Peyer's patch (tissue), 4 donors: Measurements from ENCODE around the gene SHISA5. TPM values are rescaled to one million over a fixed set of nuclear protein-coding genes. Genes with fewer than 3 reads are reported as not detected.
"Not testable (repeated sequence)": the region's sequence is repeated elsewhere in the genome, so short reads cannot be mapped to it uniquely, and the experiment has no call there.

Experiments used
- DNase-seq, 3 donors: peaks; one replicate each; pipeline ENCODE4 v3.0.0-alpha.2; 2017 to 2019
- H3K27ac ChIP-seq, 4 donors: fragments of 200-600 bp; sonication (generic); one replicate each; pipeline ENCODE4 v1.5.1; 2016 to 2019
- H3K27me3 ChIP-seq, 2 donors: fragments of 200-600 bp; sonication (generic); one replicate each; pipeline ENCODE4 v1.5.1; 2019
- H3K36me3 ChIP-seq, 3 donors: fragments of 200-600 bp; sonication (generic); one replicate each; pipeline ENCODE4 v1.5.1; 2016 to 2019
- H3K4me1 ChIP-seq, 4 donors: fragments of 200-600 bp; sonication (generic); one replicate each; pipeline ENCODE4 v1.5.1; 2016 to 2019
- H3K4me3 ChIP-seq, 4 donors: fragments of 200-600 bp; sonication (generic); 1 replicate in 3 of 4; 2 replicates in 1 of 4; pipeline ENCODE4 v1.5.1; 2016 to 2019; ENCODE audit warnings: mild to moderate bottlenecking in 1 of 4
- H3K9me3 ChIP-seq, 4 donors: fragments of 200-600 bp; sonication (generic); one replicate each; pipeline ENCODE4 v1.5.1; 2016 to 2019; ENCODE audit warnings: mild to moderate bottlenecking in 1 of 4
- POLR2A ChIP-seq, 2 donors: fragments of 450-650 bp; IDR thresholded peaks; one replicate each; pipeline ENCODE4 v1.5.1; 2017; ENCODE audit warnings: antibody characterized with exemption in 2 of 2, mild to moderate bottlenecking in 2 of 2, moderate library complexity in 2 of 2
- total RNA-seq, 4 donors: library from RNA; depleted of rRNA; stranded (reverse); fragments of >200 nt; gene quantifications; one replicate each; pipeline ENCODE4 v1.1.0, GENCODE V29; 2016
- TF ChIP-seq, protein P1 (sequence below), 6 experiments: fragments of 450-650 bp in 4 of 6; fragments of 200-600 bp in 2 of 6; sonication (generic) in 1 of 6; IDR thresholded peaks; one replicate each; pipeline ENCODE4 v1.5.1; 2017 to 2019; ENCODE audit warnings: antibody characterized with exemption in 6 of 6, mild to moderate bottlenecking in 3 of 6, moderate library complexity in 1 of 6

Gene SHISA5
- total RNA-seq, 4 donors from 2014 or later: 60.2 to 149 (median 110) TPM

DNA sequence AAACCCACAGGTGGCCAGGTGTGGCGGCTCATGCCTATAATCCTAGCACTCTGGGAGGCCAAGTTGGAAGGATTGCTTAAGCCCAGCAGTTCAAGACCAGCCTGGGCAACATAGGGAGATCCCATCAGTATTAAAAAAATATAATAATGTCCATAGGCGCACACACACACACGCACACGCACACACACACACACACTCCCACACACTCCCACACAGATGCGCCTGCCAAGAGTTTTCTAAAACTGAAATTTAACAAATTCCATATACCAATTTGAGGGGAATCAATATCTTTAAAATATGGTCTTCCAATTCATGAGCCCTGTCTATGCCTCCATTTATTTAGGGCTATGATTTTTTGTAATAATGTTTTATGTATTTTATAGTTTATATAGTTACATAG, 17.0 kb downstream of the SHISA5 start:
- Histone ChIP-seq H3K27me3 (no peaks in the 10 kb centered on the region), H3K9me3 (no peaks in the 10 kb centered on the region), H3K36me3 (no peaks in the 10 kb centered on the region), H3K27ac (no peak overlapping the region), H3K4me3 (no peak overlapping the region), H3K4me1 (no peaks in the 10 kb centered on the region)
- no peak for TF ChIP-seq POLR2A (IDR thresholded peaks at IDR 0.05)
- TF ChIP-seq, protein P1, sequence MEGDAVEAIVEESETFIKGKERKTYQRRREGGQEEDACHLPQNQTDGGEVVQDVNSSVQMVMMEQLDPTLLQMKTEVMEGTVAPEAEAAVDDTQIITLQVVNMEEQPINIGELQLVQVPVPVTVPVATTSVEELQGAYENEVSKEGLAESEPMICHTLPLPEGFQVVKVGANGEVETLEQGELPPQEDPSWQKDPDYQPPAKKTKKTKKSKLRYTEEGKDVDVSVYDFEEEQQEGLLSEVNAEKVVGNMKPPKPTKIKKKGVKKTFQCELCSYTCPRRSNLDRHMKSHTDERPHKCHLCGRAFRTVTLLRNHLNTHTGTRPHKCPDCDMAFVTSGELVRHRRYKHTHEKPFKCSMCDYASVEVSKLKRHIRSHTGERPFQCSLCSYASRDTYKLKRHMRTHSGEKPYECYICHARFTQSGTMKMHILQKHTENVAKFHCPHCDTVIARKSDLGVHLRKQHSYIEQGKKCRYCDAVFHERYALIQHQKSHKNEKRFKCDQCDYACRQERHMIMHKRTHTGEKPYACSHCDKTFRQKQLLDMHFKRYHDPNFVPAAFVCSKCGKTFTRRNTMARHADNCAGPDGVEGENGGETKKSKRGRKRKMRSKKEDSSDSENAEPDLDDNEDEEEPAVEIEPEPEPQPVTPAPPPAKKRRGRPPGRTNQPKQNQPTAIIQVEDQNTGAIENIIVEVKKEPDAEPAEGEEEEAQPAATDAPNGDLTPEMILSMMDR (IDR thresholded peaks at IDR 0.05): no peak
- DNase-seq: no peak

DNA sequence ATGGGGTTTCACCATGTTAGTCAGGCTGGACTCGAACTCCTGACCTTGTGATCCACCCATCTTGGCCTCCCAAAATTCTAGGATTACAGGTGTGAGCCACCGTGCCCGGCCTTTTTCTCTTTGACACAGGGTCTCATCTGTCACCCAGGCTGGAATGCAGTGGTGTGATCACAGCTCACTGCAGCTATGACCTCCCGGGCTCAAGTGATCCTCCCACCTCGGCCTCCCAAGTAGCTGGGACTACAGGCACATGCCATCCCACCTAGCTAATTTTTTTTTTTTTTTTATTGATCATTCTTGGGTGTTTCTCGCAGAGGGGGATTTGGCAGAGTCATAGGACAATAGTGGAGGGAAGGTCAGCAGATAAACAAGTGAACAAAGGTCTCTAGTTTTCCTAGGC, 21.2 kb downstream of the SHISA5 start:
- H3K27ac ChIP-seq, H3K4me3 ChIP-seq, H3K27me3 ChIP-seq, H3K9me3 ChIP-seq, H3K4me1 ChIP-seq, H3K36me3 ChIP-seq, DNase-seq: not testable (repeated sequence)

DNA sequence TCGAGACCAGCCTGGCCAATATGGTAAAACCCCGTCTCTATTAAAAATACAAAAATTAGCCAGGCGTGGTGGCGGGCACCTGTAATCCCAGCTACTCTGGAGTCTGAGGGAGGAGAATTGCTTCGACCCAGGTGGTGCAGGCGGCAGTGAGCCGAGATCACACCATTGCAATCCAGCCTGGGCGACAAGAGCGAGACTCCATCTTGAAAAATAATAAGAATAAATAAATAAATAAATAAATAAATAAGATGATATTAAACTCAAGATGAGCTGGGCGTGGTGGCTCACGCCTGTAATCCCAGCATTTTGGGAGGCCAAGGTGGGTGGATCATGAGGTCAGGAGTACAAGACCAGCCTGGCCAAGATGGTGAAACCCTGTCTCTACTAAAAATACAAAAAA, 23.1 kb downstream of the SHISA5 start:
- H3K9me3 ChIP-seq, H3K4me1 ChIP-seq, H3K4me3 ChIP-seq, DNase-seq, H3K27ac ChIP-seq, H3K36me3 ChIP-seq, H3K27me3 ChIP-seq: not testable (repeated sequence)

DNA sequence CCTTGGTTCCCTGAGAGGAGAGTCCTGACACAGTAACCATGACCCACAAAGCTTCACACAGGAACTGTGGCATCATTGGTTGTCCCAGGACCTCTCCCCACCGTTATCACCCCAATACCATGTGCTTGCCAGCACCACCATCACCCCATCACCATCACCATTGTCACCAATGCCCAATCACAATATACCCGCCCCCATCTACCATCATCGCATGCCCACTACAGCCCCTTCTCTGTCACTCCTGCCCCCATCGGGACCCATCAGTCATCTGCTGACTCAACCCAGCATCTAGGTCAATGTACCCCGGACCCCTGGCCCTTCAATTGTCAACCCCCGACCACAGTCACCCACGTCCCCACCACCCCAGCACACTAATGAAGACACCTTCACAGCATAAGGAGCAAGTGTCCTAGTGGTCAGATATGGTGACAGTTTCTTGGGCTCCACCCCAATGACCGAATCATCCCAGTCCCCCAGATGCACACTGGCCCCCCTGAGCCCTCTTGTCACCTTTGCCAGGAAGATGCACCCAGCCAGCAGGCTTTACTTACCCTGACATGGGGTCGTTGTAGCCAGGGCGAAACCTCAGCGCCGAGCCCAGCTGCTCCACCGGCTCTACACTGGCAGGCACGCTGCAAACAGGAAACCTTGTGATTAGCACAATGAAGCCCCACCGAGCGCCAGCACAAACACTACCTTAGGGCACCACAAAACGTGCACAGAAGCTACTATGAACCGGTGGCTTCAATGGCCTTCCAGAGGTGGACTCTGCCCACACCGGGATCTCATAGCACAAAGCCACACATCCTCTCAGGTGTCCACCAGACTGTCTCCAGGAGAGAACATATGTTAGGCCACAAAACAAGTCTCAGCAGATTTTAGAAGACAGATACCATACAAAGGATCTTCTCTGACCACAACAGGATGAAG, 25.1 kb downstream of the SHISA5 start:
- peak overlapping the region; percentile 61 to 77 (median 69) for H3K27ac ChIP-seq
- H3K4me1 ChIP-seq: no peaks in the 10 kb centered on the region
- H3K4me3 ChIP-seq: peak overlapping the region in 3 of 4 donors; percentile 19 to 24 (median 21)
- H3K27me3 ChIP-seq: no peaks in the 10 kb centered on the region
- peak in 2 of 3 donors; percentile 82 to 86 for DNase-seq
- H3K36me3 ChIP-seq: no peaks in the 10 kb centered on the region
- TF ChIP-seq POLR2A (IDR thresholded peaks at IDR 0.05): no peak
- TF ChIP-seq, protein P1 (IDR thresholded peaks at IDR 0.05): no peak
- no peaks in the 10 kb centered on the region for H3K9me3 ChIP-seq

DNA sequence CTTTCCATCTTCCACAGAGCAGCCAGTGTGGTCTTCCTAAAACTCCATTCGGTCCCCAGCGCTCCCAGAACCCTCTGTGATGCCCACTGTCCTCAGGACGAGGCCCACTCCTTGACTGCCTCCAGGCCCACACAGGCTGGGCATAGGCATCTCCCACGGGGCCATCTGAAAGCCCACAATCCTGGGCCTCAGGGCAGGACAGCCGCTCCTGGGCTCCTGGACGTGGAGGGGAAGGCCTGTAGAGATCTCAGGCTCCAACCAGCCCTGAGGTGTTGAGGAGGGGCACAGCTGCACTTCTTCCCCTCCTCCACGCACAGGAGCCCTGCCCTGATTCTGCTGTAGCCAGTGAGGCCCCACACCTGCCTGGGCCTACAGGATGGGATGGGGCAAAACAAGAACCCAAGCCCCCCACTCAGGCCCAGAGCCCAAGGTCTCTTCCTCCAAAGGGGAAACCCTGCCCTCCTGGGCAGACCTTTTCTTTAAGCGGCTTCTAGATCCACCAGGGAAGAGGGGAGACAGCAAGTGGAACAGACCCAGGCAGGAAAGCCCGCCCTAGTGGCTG, 25.9 kb downstream of the SHISA5 start:
- no peaks in the 10 kb centered on the region for H3K9me3 ChIP-seq
- no peaks in the 10 kb centered on the region for H3K27me3 ChIP-seq
- TF ChIP-seq POLR2A (IDR thresholded peaks at IDR 0.05): no peak
- TF ChIP-seq, protein P1 (IDR thresholded peaks at IDR 0.05): no peak
- peak overlapping the region; percentile 21 to 77 (median 69) for H3K27ac ChIP-seq
- H3K4me1 ChIP-seq: peaks cover 0 to 7% (median 4%) of the 10 kb centered on the region in 4 donors
- no peaks in the 10 kb centered on the region for H3K36me3 ChIP-seq
- no peak for DNase-seq
- H3K4me3 ChIP-seq: no peak overlapping the region

DNA sequence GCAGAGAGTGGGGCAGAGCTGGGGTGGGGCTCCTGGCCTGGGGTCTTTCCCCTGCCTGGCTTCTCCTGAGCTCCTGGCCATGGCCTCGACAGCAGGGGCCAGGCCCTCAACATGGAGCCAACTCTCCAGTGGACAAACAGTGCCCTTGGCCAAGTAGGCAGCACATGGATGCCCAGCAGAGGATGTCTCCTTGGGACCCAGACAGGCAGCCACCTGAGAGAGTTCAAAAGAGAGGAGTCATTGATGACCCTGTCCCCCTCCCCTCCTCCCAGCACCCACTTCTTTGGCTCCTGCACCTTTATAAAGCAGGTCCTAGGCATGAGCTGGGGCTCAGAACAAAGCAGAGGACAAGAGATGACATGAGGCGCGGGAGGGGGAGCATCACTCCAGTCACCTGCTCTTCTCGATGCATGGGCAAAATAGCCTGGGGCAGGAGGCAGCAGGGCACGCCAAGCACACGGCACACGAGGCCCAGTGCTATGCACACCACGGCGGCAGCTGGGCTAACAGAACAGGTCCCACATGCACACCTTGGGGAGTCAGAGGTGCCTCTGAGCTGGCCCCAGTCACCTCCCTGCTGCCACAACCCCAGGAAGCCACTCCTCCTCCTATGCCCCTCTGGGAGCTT, 27.4 kb downstream of the SHISA5 start:
- Histone ChIP-seq H3K4me1 (peaks cover 0 to 14% (median 8%) of the 10 kb centered on the region in 4 donors), H3K27me3 (no peaks in the 10 kb centered on the region), H3K9me3 (no peaks in the 10 kb centered on the region), H3K36me3 (no peaks in the 10 kb centered on the region), H3K4me3 (no peak overlapping the region), H3K27ac (peak overlapping the region in 1 of 4 donors; percentile 77)
- TF ChIP-seq, protein P1 (IDR thresholded peaks at IDR 0.05): no peak
- TF ChIP-seq POLR2A (IDR thresholded peaks at IDR 0.05): no peak
- DNase-seq: no peak
